PC-3 (cell line): ENCODE data around the gene FIBIN. TPM values are rescaled to one million over a fixed set of nuclear protein-coding genes. Genes with fewer than 3 reads are reported as not detected.

ENCODE experiments used
- ATAC-seq: fragments of 200-7000 bp; cut with Tn5 transposase; 2 replicates; pipeline ENCODE4 v1.9.1; 2020; ENCODE audit warnings: mild to moderate bottlenecking, moderate library complexity
- BruUV-seq: library from RNA; stranded (reverse); fragments of 400-500 nt; replicated peaks from 2 replicates; lab custom pipeline; 2021; lab: Mats Ljungman, UMichigan
- CTCF ChIA-PET: fragments of 300-600 bp; sonication (Branson Sonifier 250); formaldehyde crosslinking; loops from one replicate; lab custom pipeline; 2022; ENCODE audit warnings: antibody characterized with exemption; lab: Charles Lee
- POLR2A ChIA-PET: fragments of 300-600 bp; sonication (Branson Sonifier 250); formaldehyde crosslinking; loops from one replicate; lab custom pipeline; 2022; ENCODE audit warnings: antibody characterized with exemption; ENCODE audit not compliant: unreplicated experiment; lab: Charles Lee
- DNase-seq: peaks from one replicate; pipeline ENCODE4 v3.0.0-alpha.2; 2015
- H2AFZ ChIP-seq: fragments of 300-600 bp; sonication (generic); 2 replicates; pipeline ENCODE4 v1.6.0; 2016; ENCODE audit warnings: antibody characterized with exemption, low read length
- H3F3A ChIP-seq: fragments of 300-600 bp; sonication (generic); one replicate; pipeline ENCODE4 v1.6.0; 2017; ENCODE audit warnings: antibody characterized with exemption, low read length, control low read depth, mild to moderate bottlenecking; ENCODE audit not compliant: unreplicated experiment
- H3K27ac ChIP-seq: fragments of 300-600 bp; sonication (generic); 2 replicates; pipeline ENCODE4 v1.5.1; 2016; ENCODE audit warnings: mild to moderate bottlenecking, low read length
- H3K27me3 ChIP-seq: fragments of 300-600 bp; sonication (generic); 2 replicates; pipeline ENCODE4 v1.6.1; 2016; ENCODE audit warnings: low read length, mixed read lengths
- H3K36me3 ChIP-seq: fragments of 300-600 bp; sonication (generic); 2 replicates; pipeline ENCODE4 v1.6.1; 2016; ENCODE audit warnings: low read depth, mixed run types, low read length, mixed read lengths
- H3K4me1 ChIP-seq: fragments of 300-600 bp; sonication (generic); 2 replicates; pipeline ENCODE4 v1.5.1; 2016; ENCODE audit warnings: low read length; ENCODE audit not compliant: insufficient read depth
- H3K4me2 ChIP-seq: fragments of 300-600 bp; sonication (generic); 2 replicates; pipeline ENCODE4 v1.6.0; 2016; ENCODE audit warnings: low read length
- H3K4me3 ChIP-seq: fragments of 300-600 bp; sonication (generic); 2 replicates; pipeline ENCODE4 v1.5.1; 2016; ENCODE audit warnings: mild to moderate bottlenecking, low read length, mixed read lengths
- H3K79me2 ChIP-seq: fragments of 300-600 bp; sonication (generic); 2 replicates; pipeline ENCODE4 v1.6.1; 2017; ENCODE audit warnings: low read length, mixed read lengths
- H3K9ac ChIP-seq: fragments of 300-600 bp; sonication (generic); 2 replicates; pipeline ENCODE4 v1.6.0; 2016; ENCODE audit warnings: mild to moderate bottlenecking, low read length
- H3K9me2 ChIP-seq: fragments of 300-600 bp; sonication (generic); replicated peaks from 2 replicates; pipeline ENCODE4 v1.6.1; 2016; ENCODE audit warnings: mixed run types, low read length, mixed read lengths
- H3K9me3 ChIP-seq: fragments of 300-600 bp; sonication (generic); 2 replicates; pipeline ENCODE4 v1.6.1; 2016; ENCODE audit warnings: low read length, mixed read lengths
- H4K20me1 ChIP-seq: fragments of 300-600 bp; sonication (generic); 2 replicates; pipeline ENCODE4 v1.6.1; 2016; ENCODE audit warnings: low read length, mixed read lengths
- CTCF ChIP-seq: fragments of 300-600 bp; sonication (generic); conservative IDR thresholded peaks from 2 replicates; pipeline ENCODE4 v1.5.1; 2017; ENCODE audit warnings: antibody characterized with exemption, low read depth, mild to moderate bottlenecking, low read length
- EZH2 ChIP-seq: fragments of 300-600 bp; sonication (generic); IDR thresholded peaks from one replicate; pipeline ENCODE4 v1.6.1; 2017; ENCODE audit warnings: antibody characterized with exemption, mild to moderate bottlenecking, low read length; ENCODE audit not compliant: unreplicated experiment
- EZH2phosphoT487 ChIP-seq: fragments of 300-600 bp; sonication (generic); IDR thresholded peaks from 2 replicates; pipeline ENCODE4 v1.6.1; 2018; ENCODE audit warnings: mild to moderate bottlenecking, antibody characterized with exemption, low read length, borderline replicate concordance
- intact Hi-C: fragments of 100-400 bp; cut with micrococcal nuclease; formaldehyde crosslinking; loops from 2 replicates; pipeline ENCODE4 v1.9.0; 2023
- total RNA-seq: library from RNA; depleted of rRNA; stranded (reverse); fragments of >200 nt; gene quantifications from 2 replicates; pipeline ENCODE4 v1.2.3, GENCODE V29; 2014

FIBIN gene
- total RNA-seq, 1 experiment from 2014 or later: not detected

- H3K4me1 ChIP-seq: no peaks in the 10 kb centered on the region
- no peaks in the 10 kb centered on the region for H3K36me3 ChIP-seq
- H3K27me3 ChIP-seq: no peaks in the 10 kb centered on the region
- H3K9ac ChIP-seq: no peak overlapping the region
- no peaks in the 10 kb centered on the region for H3K9me3 ChIP-seq
- no peaks in the 10 kb centered on the region for H3K79me2 ChIP-seq
- ATAC-seq (no peak), DNase-seq (no peak)
- POLR2A ChIA-PET: no interaction called here
- H2AFZ ChIP-seq: no peak overlapping the region
- no peak for TF ChIP-seq CTCF
- TF ChIP-seq EZH2: no peak
- intact Hi-C loops: no loop called here
- no peak overlapping the region for H3K4me2 ChIP-seq
- CTCF ChIA-PET: no interaction called here
- BruUV-seq: no TSS peak
- no peak overlapping the region for H3K4me3 ChIP-seq
- H3K9me2 ChIP-seq: no peaks in the 10 kb centered on the region
- no peaks in the 10 kb centered on the region for H4K20me1 ChIP-seq
- H3K27ac ChIP-seq: no peak overlapping the region
- no peaks in the 10 kb centered on the region for H3F3A ChIP-seq
Observed at GRCh38 chr11:27020751-27021150, 26.8 kb downstream of the FIBIN start.

- Histone ChIP-seq H3K27me3 (no peaks in the 10 kb centered on the region), H3K4me3 (no peak overlapping the region), H3K4me2 (no peak overlapping the region), H4K20me1 (no peaks in the 10 kb centered on the region), H2AFZ (no peak overlapping the region), H3K4me1 (no peaks in the 10 kb centered on the region), H3K9me2 (no peaks in the 10 kb centered on the region), H3K9me3 (no peaks in the 10 kb centered on the region), H3K27ac (no peak overlapping the region), H3K9ac (no peak overlapping the region), H3K36me3 (no peaks in the 10 kb centered on the region), H3F3A (no peaks in the 10 kb centered on the region), H3K79me2 (no peaks in the 10 kb centered on the region)
- TF ChIP-seq EZH2: no peak
- no peak for TF ChIP-seq CTCF
- no peak for TF ChIP-seq EZH2phosphoT487
- DNase-seq: no peak
- POLR2A ChIA-PET: no interaction called here
- no TSS peak for BruUV-seq
- ATAC-seq: no peak
- CTCF ChIA-PET: no interaction called here
- intact Hi-C loops: no loop called here
Observed at GRCh38 chr11:27022659-27023251, 28.8 kb downstream of the FIBIN start.

GRCh38 chr11:27024865-27025264 lies 31.0 kb downstream of the FIBIN start:
- no peaks in the 10 kb centered on the region for H3K9me3 ChIP-seq
- no peak overlapping the region for H3K4me2 ChIP-seq
- no peaks in the 10 kb centered on the region for H3K9me2 ChIP-seq
- no peaks in the 10 kb centered on the region for H4K20me1 ChIP-seq
- no peaks in the 10 kb centered on the region for H3K4me1 ChIP-seq
- ATAC-seq (no peak), DNase-seq (no peak)
- no peak overlapping the region for H3K27ac ChIP-seq
- H3K79me2 ChIP-seq: no peaks in the 10 kb centered on the region
- H3F3A ChIP-seq: no peaks in the 10 kb centered on the region
- H3K27me3 ChIP-seq: no peaks in the 10 kb centered on the region
- CTCF ChIA-PET: no interaction called here
- no peak overlapping the region for H3K9ac ChIP-seq
- no peaks in the 10 kb centered on the region for H3K36me3 ChIP-seq
- intact Hi-C loops: no loop called here
- no peak overlapping the region for H3K4me3 ChIP-seq
- BruUV-seq: no TSS peak
- no peak overlapping the region for H2AFZ ChIP-seq
- no peak for TF ChIP-seq EZH2phosphoT487
- TF ChIP-seq CTCF: no peak
- TF ChIP-seq EZH2: no peak
- POLR2A ChIA-PET: no interaction called here
